Gastrocnemius medialis (tissue), 4 donors: Measurements from ENCODE around the gene VWA8.

Source experiments
- POLR2A ChIP-seq, 2 donors: fragments of 450-650 bp; IDR thresholded peaks; one replicate each; pipeline ENCODE4 v1.6.1; 2017; ENCODE audit warnings: antibody characterized with exemption in 2 of 2, mild to moderate bottlenecking in 2 of 2, moderate library complexity in 2 of 2
- TF ChIP-seq, protein P1 (sequence below), 5 experiments: fragments of 450-650 bp in 3 of 5; fragments of 200-600 bp in 2 of 5; sonication (generic) in 2 of 5; IDR thresholded peaks in 4 of 5; conservative IDR thresholded peaks in 1 of 5; 1 replicate in 4 of 5; 2 replicates in 1 of 5; pipeline ENCODE4 v1.5.1; 2016 to 2019; ENCODE audit warnings: antibody characterized with exemption in 5 of 5, mild to moderate bottlenecking in 3 of 5, moderate library complexity in 3 of 5

- TF ChIP-seq, protein P1, sequence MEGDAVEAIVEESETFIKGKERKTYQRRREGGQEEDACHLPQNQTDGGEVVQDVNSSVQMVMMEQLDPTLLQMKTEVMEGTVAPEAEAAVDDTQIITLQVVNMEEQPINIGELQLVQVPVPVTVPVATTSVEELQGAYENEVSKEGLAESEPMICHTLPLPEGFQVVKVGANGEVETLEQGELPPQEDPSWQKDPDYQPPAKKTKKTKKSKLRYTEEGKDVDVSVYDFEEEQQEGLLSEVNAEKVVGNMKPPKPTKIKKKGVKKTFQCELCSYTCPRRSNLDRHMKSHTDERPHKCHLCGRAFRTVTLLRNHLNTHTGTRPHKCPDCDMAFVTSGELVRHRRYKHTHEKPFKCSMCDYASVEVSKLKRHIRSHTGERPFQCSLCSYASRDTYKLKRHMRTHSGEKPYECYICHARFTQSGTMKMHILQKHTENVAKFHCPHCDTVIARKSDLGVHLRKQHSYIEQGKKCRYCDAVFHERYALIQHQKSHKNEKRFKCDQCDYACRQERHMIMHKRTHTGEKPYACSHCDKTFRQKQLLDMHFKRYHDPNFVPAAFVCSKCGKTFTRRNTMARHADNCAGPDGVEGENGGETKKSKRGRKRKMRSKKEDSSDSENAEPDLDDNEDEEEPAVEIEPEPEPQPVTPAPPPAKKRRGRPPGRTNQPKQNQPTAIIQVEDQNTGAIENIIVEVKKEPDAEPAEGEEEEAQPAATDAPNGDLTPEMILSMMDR (IDR thresholded peaks at IDR 0.05 in 4 of 5, conservative IDR thresholded peaks at IDR 0.05 in 1 of 5), result no peak
- no peak for TF ChIP-seq POLR2A (IDR thresholded peaks at IDR 0.05)
These were observed 306.1 kb downstream of the VWA8 start for GRCh38 chr13:41654796-41655195.
